HG03135 (cell line): ENCODE data around the gene PDS5B.
"Not testable (repeated sequence)": the region's sequence is repeated elsewhere in the genome, so short reads cannot be mapped to it uniquely, and the experiment has no call there.

Experiments used
- ATAC-seq: cut with Tn5 transposase; IDR thresholded peaks from one replicate; pipeline ENCODE4 v1.9.1; 2021; ENCODE audit warnings: mild to moderate bottlenecking, moderate library complexity; ENCODE audit not compliant: unreplicated experiment

PDS5B gene

GRCh38 chr13:32647926-32648325, 61.7 kb downstream of the PDS5B start:
- ATAC-seq: no peak

- ATAC-seq: no peak
Measured at GRCh38 chr13:32650705-32651311, 64.6 kb downstream of the PDS5B start.

- ATAC-seq: no peak
Measured at GRCh38 chr13:32657309-32657708, 71.1 kb downstream of the PDS5B start.

GRCh38 chr13:32659736-32660135, 73.5 kb downstream of the PDS5B start:
- no peak for ATAC-seq

- no peak for ATAC-seq
Measured at GRCh38 chr13:32660227-32660626, 74.0 kb downstream of the PDS5B start.

GRCh38 chr13:32661685-32662084, 75.4 kb downstream of the PDS5B start:
- no peak for ATAC-seq

- no peak for ATAC-seq
Measured at GRCh38 chr13:32663660-32664059, 77.4 kb downstream of the PDS5B start.

GRCh38 chr13:32666990-32667571, 80.8 kb downstream of the PDS5B start:
- no peak for ATAC-seq

- ATAC-seq: no peak
Measured at GRCh38 chr13:32669030-32669646, 82.9 kb downstream of the PDS5B start.

- ATAC-seq: no peak
Measured at GRCh38 chr13:32674503-32674902, 88.3 kb downstream of the PDS5B start.

GRCh38 chr13:32676242-32676641, 90.0 kb downstream of the PDS5B start:
- no peak for ATAC-seq

GRCh38 chr13:32682130-32682529, 95.9 kb downstream of the PDS5B start:
- ATAC-seq: no peak

- no peak for ATAC-seq
Measured at GRCh38 chr13:32682740-32683139, 96.5 kb downstream of the PDS5B start.

GRCh38 chr13:32687275-32687674, 101.0 kb downstream of the PDS5B start:
- ATAC-seq: no peak

GRCh38 chr13:32695602-32696250, 109.5 kb downstream of the PDS5B start:
- ATAC-seq: no peak

GRCh38 chr13:32707471-32707870, 121.2 kb downstream of the PDS5B start:
- no peak for ATAC-seq

- no peak for ATAC-seq
Measured at GRCh38 chr13:32713397-32713796, 127.1 kb downstream of the PDS5B start.

GRCh38 chr13:32716201-32716600, 129.9 kb downstream of the PDS5B start:
- not testable (repeated sequence) for ATAC-seq

GRCh38 chr13:32720026-32720425, 133.8 kb downstream of the PDS5B start:
- no peak for ATAC-seq

- not testable (repeated sequence) for ATAC-seq
Measured at GRCh38 chr13:32721131-32722034, 135.1 kb downstream of the PDS5B start.

GRCh38 chr13:32722340-32722739, 136.1 kb downstream of the PDS5B start:
- no peak for ATAC-seq
